Measurements from ENCODE around the gene SMO.

Gene SMO

DNA sequence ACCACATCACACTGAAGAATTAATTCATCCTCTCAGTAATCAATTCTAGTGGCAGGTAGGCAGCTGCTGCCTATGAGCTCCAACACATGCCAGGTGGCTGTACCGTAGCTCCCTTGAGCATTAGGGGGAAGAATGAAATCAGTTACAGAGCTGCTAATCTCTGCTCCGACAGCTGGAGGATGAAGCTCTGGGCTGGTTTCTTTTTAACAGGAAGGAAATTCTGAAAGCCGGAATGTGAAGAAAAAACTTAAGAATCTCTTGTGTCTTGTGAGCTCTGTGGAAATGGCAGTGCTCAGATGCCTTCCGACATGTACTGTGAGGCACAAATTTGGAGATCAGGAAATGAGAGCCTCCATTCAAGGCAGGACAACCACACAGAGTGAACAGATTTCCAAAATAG is 33.6 kb downstream of the SMO start:
- no peak for DNase-seq (ENCODE audit: extremely low spot score)
- CTCF ChIA-PET = interaction anchor here (0.8 to 8.7 kb wide), 11 partner anchors 9 to 249 kb away, joined by 3 to 144 read pairs (median 7); no protein-coding TSS in a partner anchor
- no peak for TF ChIP-seq CTCF (IDR thresholded peaks at IDR 0.05; ENCODE audit: control extremely low read depth, extremely low read depth, low read depth, missing control alignments)
- POLR2A ChIA-PET = no interaction called here

DNA sequence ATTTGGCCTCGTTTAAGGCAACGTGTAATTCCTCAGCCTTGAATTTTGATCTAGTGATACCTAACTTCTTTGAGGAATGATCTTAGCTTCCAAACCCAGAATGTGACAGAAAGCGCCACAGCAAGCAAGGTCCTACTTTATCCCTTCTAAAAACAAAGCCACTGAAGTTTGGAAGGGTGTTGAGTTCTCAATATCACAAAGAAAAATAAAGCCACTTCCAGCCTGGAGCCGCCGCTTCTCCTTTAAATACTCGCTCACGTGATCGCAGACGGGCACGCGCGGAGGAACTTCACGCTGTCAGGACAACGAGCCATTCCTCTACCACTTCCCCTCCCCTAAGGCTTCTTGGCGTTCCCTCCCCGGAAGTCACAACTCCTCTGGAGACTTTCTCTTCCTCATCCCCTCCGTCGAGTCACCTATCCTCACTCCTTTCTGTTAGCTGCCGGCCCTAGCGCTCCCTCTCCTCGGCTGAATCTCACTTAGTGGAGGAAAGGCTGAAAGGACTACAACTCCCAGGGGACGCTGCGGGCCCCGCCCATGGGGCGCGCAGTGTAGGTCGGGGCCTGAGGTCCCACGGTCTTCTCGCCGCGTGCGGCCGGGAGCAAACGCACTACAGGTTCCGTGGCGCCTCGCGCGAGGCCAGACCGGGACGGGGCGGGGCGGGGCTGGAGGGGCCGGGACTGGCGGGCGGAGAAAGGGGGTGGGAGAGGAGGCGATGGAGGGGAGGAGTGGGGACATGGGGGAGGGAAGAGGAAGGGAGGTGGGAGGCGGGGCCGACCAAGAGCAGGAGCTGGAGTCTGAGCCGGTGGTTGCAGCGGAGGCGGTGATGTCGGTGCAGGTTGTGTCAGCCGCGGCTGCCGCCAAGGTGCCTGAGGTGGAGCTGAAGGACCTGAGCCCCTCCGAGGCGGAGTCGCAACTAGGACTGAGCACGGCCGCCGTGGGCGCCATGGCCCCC is 36.1 kb downstream of the SMO start, which contains the start of gene AHCYL2:
AHCYL2 (plus strand) TSS at position 780 of the 955 bp plus-strand sequence.
- POLR2A ChIA-PET = interaction anchor here (0.7 kb wide), 1 partner anchor 138 kb away, joined by 3 read pairs; no protein-coding TSS in a partner anchor
- TF ChIP-seq CTCF (IDR thresholded peaks at IDR 0.05; ENCODE audit: control extremely low read depth, extremely low read depth, low read depth, missing control alignments) = no peak
- CTCF ChIA-PET = interaction anchor here (0.8 to 2.6 kb wide), 5 partner anchors 11 to 143 kb away, joined by 3 to 8 read pairs (median 5); no protein-coding TSS in a partner anchor
- peak; percentile 94 for DNase-seq (ENCODE audit: extremely low spot score)

DNA sequence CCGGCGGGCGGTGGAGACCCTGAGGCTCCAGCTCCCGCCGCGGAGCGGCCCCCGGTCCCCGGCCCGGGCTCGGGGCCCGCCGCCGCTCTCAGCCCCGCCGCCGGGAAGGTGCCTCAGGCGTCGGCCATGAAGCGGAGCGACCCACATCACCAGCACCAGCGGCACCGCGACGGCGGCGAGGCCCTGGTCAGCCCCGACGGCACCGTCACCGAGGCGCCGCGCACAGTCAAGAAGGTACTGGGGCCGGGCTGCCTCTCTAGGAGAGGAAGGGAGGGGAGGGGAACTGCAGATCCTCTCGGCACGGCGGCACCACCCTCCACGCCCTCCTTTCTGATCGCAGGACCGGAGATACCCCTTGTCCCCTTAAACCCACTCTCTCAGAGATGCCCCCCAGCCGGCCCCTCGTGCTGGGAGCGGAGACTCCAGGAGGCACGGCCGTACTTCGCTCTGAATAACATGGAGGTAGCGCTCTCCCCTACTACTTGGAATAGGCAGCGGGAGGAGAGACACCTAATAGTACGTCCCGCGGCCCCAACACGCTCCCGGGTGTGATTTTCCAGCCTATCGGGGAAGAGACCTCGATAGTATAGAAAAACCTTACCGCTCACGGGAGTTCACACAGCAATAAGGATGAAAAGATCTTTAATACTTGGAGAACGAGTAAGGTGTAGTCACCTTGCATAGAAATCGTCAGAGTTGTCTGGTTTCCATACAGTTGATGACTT is 36.9 kb downstream of the SMO start:
- ChIA-PET CTCF (interaction anchor here (0.8 to 2.6 kb wide), 9 partner anchors 12 to 151 kb away, joined by 3 to 8 read pairs (median 5); no protein-coding TSS in a partner anchor), POLR2A (interaction anchor here (0.7 kb wide), 1 partner anchor 138 kb away, joined by 3 read pairs; no protein-coding TSS in a partner anchor)
- no peak for TF ChIP-seq CTCF (IDR thresholded peaks at IDR 0.05; ENCODE audit: control extremely low read depth, extremely low read depth, low read depth, missing control alignments)
- peak; percentile 51 for DNase-seq (ENCODE audit: extremely low spot score)

- DNase-seq (ENCODE audit: extremely low spot score) = no peak
- no peak for TF ChIP-seq CTCF (IDR thresholded peaks at IDR 0.05; ENCODE audit: control extremely low read depth, extremely low read depth, low read depth, missing control alignments)
- POLR2A ChIA-PET = no interaction called here
- CTCF ChIA-PET = interaction anchor here (0.9 to 2.0 kb wide), 5 partner anchors 12 to 150 kb away, joined by 3 to 6 read pairs (median 5); no protein-coding TSS in a partner anchor
Observed at GRCh38 chr7:129225931-129226572, 37.6 kb downstream of the SMO start.

- TF ChIP-seq CTCF (IDR thresholded peaks at IDR 0.05; ENCODE audit: control extremely low read depth, extremely low read depth, low read depth, missing control alignments) = no peak
- DNase-seq (ENCODE audit: extremely low spot score) = no peak
- ChIA-PET POLR2A (interaction anchor here (0.6 kb wide), 1 partner anchor 383 kb away, joined by 3 read pairs; no protein-coding TSS in a partner anchor), CTCF (interaction anchor here (0.9 to 10.1 kb wide), 2 partner anchors 9 to 10 kb away, joined by 3 to 59 read pairs; no protein-coding TSS in a partner anchor)
Observed at GRCh38 chr7:129227646-129228578, 39.5 kb downstream of the SMO start.

Measured in GM10248 (cell line).